CD1c-positive myeloid dendritic cell (primary cell): ENCODE data around the gene SHB.

Source experiments
- DNase-seq: peaks from one replicate; pipeline ENCODE4 v3.0.0-alpha.2; 2016; ENCODE audit errors: extremely low spot score

The SHB gene

DNA sequence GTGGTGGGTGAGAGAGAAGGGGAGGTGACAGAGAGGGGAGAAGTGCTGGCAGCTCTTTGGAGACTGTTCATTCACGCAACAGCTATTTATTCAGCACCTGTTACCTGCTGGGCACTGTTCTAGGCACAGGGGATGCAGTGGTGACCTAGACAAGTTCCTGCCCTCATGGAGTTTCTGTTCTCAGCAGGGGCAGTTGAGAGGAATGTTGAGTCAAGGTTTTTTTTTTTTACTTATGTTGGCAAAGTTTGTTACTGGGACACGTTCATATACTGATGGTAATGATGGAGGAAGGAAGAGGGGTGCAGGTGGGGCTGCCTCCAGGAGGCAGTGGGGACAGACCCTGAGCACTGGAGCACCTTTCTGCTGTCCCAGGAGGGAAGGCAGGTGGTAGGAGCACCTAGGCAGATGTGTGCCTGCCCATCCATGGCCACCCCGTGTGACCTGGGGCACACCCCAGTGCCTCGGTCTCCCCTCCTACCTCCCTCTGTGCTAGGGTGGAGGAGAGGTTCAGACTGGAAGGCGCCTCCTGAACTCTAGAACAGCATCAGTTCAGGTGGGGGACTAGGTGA, 115.7 kb downstream of the SHB start:
- no peak for DNase-seq

DNA sequence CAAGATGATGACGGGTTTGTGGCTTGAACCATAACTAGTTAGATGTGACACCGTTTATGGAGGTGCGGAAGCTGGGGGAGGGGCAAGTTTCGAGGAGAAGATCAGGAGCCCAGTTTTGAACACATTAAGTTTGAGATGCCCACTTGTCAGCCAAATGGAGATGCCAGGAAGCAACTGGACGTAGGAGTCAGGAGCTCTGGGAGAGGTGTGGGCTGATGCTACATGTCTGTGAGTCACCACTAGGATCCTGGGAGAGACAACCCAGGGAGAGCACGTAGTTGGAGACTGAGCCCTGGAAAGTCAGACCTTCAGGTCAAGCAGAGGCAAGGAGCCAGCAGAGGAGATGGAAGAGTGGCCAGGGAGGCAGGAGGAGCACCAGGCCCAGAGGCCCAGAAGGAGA, 116.3 kb downstream of the SHB start:
- DNase-seq = no peak

DNA sequence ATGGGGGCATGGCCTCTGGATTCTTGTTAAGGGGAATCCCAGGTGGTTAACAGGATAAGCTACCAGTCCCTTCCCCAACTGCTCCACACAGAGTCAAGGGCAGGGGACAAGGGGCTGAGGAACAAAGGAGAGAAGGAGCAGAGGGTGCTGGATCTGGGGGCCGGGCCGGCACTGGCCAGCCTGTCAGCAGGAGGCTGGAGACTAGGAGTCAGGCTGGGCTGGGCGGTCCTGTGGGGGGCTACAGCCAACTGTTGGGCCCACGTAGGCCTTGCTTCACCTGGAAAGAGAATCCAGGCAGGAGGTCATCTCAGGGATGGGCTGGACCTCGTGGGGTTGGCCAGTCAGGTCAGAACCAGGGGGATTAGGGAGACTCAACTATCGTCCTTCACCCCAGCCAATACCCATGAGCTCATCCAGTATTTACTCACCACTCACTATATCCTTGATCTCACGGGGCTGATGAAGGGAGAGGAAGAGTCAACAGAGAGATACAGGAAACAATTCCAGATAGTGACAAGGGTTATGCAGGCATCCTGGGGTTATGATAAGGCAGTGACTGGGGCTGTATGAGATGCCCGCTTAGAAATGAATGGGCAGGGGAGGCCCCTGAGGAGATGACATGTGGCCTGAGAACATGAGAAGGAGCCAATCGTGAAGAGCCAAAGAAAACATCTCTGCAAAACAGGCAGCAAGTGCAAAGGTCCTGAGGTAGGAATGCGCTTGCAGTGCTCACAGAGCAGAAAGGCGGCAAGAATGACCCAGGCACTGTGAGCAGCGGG, 117.2 kb downstream of the SHB start:
- no peak for DNase-seq

DNA sequence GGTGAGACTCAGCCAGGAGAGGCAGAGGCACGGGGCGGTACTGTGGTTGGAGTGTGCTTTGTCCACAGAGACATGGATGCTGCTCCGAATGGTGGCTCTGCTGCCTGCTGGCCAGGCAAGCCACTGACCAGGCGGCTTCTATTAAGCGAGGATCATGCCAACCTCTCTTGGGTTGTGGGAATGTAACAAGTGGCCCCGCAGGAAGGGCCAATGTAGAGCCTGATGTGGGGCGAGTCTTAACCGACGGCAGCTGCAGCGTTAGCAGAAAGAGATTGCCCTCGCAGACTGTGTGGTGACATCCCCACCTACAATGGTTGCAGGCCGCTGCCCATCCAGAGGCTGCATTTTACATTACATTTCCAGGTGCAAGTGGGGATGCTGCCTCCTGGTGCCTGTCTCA, 118.5 kb downstream of the SHB start:
- DNase-seq = no peak

DNA sequence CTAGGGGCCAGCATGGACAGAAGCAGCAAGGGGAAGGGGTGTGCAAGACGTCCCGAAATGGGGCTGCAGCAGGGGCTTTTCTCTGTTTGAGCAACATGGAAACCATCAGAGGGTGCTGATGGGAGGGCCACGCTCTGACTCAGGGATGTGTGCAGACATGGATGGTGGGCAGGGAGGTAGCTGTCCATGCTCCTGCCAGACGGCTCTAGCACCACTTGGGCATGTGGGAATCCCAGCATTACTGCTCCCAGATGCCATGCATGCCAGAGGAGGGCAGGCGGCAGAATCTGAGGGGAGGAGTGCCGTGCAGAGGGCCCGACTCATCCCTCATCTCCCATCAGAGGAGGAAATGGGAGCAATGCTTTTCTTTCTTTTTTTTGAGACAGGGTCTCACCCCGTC, 119.5 kb downstream of the SHB start:
- DNase-seq = no peak

DNA sequence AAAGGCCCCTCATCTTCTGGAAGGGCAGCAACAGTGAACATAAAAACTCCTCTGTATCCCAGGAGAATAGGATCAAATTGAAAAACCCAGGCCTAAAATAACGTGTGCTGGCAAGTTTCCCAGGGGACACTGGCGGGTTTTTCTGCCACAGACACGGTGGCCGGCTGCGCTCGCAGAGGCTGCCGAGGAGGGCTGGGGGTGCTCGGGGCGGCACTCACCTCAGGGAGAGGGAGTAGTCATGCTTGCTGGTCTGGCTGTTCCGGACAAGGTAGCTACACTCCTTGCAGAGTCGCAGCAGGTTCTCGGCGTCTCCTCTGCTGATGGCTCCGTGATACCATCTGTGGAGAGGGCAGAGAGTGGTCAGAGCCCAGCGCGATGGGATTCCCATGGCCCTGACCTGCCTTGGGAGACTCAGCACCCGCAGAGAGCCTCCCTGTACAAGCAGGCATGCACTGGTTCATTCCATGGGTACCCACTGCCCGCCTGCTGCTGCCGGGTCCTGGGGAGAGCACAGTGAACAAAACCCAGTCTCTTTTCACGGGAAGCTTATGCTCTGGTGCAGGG, 120.5 kb downstream of the SHB start:
- no peak for DNase-seq

DNA sequence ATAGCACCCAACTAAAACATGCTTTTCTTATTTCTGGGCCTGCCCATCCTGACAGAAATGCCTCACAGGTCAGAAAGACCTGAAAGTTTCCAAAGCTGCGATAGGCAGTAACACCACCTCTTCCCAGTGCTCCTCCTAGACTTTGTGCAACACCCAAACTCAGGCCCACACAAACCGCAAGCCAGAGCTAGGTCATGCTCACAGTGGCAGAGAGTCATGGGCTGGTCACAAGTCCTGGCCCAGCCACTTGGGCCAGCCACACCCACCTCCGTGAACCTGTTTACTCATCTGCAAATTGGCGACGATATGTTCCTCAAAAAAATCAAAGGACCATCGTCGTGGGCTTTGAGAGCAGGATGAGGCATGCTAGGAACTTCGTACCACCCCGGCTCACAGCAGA, 121.0 kb downstream of the SHB start:
- DNase-seq = peak; percentile 63

DNA sequence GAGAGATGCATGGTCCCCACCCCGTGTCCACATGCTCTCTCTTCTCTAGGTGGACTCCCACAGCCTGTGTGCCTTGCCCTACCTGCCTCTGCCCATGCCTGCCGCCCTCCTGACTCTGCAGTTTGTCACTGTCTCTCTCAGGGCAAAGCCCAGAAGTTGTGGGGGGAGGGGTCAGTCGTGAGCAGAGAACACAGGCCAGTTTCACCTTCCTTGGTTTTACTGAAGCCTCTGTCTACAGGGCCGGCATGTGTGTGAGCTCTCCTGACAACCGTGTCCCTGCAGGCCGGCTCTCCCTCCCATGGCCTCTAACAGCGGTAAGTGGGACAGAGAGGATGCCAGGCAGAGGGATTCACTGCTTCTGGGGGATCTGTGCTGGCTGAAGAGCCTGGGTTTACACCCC, 121.6 kb downstream of the SHB start:
- DNase-seq = no peak

DNA sequence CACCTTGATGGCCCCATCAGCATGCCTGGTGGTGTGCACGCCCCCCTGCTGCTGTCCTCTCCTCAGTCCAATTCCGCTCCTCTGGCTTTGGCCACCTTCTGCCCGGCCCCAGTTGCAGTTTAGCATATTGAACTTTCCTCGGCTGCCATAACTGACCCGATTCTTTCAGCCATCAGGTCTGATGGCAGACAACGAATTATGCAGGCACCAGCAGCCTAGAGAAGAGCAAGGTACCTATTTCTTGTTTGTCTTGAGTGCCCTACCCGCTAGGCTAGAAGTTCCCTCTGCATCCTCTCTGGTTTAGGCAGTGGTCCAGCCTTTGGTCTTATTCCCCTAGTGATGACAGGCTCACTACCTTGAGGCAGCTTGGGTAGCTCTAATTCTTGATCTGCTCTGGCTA, 122.1 kb downstream of the SHB start:
- no peak for DNase-seq

DNA sequence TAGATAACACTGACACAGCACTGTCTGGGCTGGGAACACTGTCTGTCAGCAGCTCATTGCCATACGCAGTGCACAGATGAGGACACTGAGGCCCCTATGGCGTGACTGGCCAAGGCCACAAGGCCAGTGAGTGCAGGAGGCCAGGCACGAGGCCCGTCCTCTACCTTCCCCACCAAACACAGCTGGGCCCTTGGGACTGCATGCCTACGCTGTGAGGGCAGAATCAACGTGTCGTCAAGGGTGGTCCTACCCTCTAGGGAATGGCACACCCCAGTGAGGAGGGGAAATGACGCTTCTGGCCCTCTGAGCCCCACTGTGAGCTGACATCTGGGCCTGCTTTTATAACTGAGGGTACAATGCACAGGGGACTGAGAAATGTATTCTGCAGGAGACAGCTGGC, 123.0 kb downstream of the SHB start:
- DNase-seq = no peak

DNA sequence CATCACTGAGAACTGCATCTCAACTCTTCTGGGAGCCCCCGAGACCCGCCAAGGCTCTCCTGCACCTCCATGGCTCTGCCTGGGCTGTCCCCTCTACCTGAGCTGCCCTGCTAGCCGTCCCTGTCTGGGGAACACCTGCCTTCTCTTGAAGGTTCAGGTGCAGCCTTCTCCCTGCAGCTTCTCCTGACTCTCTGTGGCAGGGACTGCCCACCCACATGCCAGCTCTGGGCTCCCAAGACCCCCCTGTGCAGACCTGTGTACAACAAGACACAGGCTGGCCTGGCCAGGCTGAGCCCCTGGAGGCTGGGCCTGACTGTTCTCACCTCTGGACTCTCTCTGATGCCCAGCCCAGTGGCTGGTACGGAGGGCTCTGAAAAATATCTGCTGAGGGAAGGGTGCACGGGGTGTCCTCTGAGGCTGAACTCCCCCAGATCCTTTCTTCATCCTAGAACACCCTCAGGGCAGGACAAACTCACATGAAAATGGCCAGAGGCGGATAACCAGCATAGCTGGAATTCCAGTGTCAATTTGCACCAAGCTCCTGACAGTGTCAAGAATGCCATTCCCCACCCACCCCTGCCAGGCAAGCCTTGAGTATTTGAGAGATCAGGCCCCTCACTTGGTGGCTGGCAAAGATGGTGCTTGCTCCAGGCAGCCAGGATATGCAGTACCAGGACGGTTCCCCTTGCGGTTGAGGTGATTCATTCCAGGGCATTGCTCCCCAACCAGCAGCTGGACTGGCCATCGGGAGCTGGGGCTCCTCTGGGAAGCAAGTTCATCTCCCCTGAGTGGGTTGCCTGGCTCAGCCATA, 124.2 kb downstream of the SHB start:
- no peak for DNase-seq

DNA sequence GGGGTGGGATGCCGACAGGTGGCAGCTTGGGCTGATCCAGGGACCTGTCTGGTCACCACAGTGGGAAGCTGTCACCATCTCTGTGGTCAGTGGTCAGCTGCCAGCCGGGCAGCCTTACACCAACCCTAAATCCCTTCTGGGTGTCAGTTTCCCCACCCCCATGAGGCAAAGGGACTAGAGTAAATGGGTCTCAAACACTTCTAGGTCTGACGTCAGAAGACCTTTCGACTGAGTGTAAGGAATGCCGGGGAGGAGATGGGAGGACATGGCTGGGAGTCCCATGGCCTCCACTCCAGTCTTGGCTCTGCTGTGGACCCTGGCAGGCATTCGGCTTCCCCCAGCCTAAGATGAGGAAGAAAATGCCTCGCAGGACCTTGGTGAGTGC, 124.8 kb downstream of the SHB start:
- no peak for DNase-seq

DNA sequence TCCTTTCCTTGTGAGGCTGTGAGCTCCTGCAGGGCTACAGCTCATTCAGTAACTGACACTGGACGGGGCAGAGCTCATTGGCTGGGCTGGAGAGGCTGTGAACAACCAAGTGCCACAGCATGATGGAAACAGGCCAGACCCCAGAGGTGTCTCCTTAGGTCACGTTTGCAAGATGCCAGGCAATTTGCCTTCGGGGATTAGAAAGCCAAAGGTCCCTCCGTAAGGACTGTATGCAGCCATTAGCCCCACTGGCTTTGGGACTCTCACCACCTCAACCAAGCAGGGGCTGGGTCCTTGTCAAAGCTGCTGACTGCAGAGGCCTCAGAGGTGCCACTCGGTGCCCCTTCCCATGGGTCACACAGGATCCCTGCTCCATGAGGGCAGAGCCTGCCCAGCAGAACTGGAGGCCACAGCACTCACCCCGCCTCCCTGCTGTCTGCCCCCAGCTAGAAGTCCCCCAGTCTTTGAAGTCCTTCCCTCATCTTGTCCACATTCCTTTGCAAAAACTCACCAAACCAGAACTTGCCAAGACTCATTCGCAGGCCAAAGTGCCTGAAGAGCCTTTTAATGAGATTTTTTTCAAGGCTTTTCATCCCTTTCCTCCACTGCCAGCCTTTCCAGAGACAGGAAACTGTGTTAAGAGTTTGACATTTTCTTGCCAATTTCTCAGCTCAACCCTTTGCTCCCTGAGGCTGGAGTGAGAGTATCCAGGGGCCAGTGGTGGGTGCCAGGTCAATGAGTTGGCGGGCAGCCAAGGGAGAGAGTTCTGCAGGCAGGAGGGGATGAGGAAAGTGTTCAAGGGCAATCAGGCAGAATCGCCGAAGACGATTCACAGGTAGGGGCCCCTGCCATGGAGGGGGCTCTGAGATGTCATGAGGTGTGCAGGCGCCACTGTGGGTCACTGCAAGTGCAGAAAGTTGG, 125.4 kb downstream of the SHB start:
- no peak for DNase-seq

DNA sequence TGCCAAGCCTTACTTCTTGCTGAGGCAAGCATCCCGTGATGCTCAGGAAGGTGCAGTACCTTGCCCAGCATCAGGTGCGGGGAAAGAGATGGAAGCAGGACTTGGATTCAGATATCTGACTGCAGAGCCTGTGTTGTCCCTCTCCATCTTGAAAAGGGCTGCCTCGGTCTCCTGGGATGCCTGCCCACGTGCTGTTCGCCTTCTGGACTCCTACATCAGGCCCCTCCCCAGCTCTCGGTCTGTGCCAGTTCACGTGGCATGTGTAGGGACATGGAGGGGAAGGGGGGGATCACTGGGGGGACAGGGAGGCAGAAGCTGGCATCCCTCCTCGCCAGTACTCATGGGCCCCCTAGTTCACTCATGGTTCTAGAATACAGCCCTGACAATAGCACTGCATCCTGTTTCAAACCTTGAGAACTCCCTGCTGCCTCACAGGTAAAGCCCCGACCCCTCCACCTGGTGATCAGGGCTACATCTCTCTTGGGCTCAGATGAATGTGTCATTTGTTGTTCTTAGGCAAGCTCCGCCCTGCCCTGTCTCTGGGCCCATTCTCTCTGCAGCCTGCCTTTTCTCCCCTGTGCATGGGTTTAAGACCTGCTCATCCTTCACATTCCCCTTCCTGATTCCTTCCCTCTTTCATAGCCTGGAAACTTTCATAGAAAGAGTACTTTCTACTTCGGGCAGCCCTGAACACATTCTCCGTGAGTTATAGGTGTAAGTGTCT, 126.2 kb downstream of the SHB start:
- no peak for DNase-seq

DNA sequence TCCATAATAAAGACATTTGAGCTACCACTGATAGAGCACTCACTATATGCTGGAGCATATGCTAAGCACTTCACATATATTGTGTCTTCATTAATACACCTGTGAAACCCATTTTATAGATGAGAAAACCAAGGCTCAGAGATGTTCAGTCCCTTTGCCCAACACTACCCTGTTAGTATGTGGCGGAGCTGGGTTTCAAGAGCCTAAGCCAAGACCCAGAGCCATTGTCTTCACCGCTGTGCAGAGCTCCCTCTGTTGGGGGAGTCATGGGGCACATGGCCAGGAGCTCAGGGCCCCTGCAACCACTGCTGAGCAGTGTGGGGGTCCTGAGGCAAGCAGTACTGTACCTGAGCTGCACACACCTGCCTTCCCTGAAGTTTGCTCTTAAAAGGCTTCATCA, 127.8 kb downstream of the SHB start:
- no peak for DNase-seq

DNA sequence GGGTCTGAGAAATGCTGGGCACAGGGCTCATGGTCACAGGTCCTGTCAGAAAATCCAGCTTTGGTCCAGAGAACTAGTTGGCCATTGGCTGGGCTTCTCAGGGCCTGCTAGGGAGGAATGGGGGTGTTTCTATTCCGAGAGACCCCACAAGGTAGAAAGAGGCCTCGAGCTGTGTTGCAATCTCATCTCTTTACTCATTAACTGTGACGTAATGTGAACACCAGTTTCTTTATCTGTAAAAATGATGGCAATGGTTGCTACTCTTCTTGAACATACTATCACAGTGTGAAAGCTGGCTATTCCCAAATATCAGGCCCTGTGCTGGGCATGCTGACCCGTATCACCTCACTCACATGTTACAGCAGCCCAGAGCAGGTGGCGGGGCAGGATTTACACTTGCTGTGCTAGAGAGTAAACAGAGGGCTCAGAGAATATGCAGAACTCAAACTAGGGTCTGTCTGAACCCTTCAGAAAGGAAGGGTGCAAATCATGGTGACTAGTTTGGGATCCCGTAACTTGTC, 129.4 kb downstream of the SHB start:
- DNase-seq = no peak

DNA sequence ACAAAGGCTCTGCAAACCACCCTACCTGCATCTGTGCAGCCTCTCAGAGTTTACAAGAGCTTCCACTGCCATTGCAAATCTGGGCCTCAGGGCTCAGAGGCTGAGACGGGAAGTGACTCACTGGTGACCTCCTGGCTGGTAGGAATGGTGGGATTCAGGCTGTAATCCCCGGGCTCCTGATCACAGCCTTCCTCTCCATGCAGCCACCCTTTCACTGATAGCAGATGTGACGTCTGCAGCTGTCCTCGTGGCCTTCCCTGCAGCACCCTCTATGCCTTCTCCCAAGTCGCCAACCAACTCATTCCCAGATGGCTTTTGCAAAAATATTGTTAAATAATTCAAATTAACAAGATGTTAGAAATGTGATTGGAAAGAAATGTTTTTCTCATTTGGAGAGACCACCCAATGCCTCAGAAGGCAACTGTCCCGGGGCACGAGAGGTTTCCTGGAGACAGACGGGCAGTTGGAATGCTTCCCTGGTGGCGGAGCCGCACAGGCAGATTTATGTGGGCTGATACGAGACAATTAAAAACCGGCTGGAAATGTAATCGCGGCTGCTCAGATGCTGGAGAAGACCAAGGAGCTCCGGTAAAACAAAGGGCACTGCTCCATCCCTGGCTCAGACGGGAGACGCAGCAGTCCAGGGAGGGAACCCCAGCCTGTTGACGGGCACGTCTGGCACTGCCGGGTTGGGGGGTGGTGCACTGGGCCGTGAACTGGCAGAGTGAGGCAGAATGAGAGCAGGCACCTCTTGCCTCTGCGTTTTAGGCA, 130.7 kb downstream of the SHB start:
- no peak for DNase-seq

DNA sequence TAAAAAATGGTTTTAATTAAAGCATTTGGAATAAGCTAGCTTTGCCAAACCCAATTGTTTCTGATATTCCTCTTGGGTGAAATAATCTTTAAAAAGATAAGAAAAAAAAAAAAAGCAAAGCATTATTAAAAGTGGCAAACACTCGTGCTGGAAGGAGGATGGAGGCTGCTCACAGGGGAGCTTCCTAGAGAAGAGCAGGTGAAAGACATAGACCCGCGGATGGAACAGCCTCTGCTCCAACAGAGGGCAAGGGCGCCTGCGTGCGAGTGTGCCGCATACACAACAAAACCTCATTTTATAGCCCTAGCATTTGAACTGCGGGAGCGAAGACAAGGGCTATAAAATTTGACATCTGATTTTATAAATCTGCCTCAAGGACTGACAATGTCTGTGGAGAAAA, 131.7 kb downstream of the SHB start:
- DNase-seq = no peak

DNA sequence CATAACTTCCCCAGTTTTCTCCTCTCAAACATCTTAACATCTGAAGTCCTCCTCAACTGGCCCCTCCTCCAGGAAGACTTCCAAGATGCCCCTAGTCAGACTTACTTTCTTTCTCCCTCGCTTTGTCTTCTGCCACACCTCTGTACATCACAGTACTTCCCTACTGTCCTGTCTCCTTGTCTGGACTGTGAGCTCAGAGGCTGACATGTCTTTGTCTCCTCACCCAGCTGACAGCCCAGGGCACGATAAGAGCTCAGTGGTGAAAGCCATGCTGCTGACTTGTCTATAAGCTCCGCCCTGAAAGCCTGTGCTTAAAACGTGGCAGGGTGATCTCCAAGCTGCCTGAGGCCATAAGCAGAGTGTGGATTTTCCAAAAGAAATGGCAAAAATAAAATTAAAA, 132.1 kb downstream of the SHB start:
- no peak for DNase-seq

DNA sequence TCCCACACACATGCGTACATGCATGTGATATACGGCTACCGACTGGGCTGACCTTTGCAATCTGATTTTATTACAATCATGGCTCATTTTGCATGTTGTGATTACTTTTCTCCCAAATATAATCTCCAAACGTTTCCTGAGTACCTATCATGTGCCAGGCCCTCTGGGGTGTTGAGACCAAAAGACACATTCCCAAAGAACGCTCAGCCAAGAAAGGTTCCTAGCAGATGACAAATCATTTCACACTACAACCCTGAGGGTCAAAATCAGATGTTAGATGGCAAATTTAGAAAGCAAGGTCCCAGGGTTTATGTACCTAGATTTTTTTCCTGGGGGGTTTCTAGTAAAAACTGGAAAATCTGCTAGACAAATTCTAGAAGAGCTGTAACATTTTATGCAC, 132.7 kb downstream of the SHB start:
- DNase-seq = no peak
